Activated naive CD8-positive, alpha-beta T cell treated with anti-CD3 and anti-CD28 coated beads, Interleukin-2, amount 50 U/mL, for 16 hours (primary cell): ENCODE results near the gene CDON.

Experiments
- DNase-seq: peaks from one replicate; pipeline ENCODE4 v3.0.0-alpha.2; 2020; ENCODE audit warnings: low read depth, low spot score

Gene CDON

GRCh38 chr11:125956391-125957134 lies 106.1 kb downstream of the CDON start:
- DNase-seq, result no peak

- no peak for DNase-seq
These were observed 106.8 kb downstream of the CDON start for GRCh38 chr11:125955856-125956255.

GRCh38 chr11:125954945-125955640 lies 107.6 kb downstream of the CDON start:
- DNase-seq, result no peak

GRCh38 chr11:125954123-125954944 lies 108.3 kb downstream of the CDON start:
- DNase-seq, result no peak

- DNase-seq, result no peak
These were observed 109.2 kb downstream of the CDON start for GRCh38 chr11:125953401-125953935.

- DNase-seq, result no peak
These were observed 109.7 kb downstream of the CDON start for GRCh38 chr11:125952973-125953372.

- DNase-seq, result no peak
These were observed 110.1 kb downstream of the CDON start for GRCh38 chr11:125952559-125952958.

GRCh38 chr11:125951731-125952130 lies 110.9 kb downstream of the CDON start:
- no peak for DNase-seq

- no peak for DNase-seq
These were observed 111.7 kb downstream of the CDON start for GRCh38 chr11:125950696-125951651.

- no peak for DNase-seq
These were observed 112.5 kb downstream of the CDON start for GRCh38 chr11:125950178-125950490.

- DNase-seq, result no peak
These were observed 113.1 kb downstream of the CDON start for GRCh38 chr11:125949271-125950177.

GRCh38 chr11:125948278-125949051 lies 114.2 kb downstream of the CDON start:
- DNase-seq, result no peak

- no peak for DNase-seq
These were observed 115.0 kb downstream of the CDON start for GRCh38 chr11:125947419-125948277.

GRCh38 chr11:125946712-125947418 lies 115.8 kb downstream of the CDON start:
- DNase-seq, result no peak

- DNase-seq, result no peak
These were observed 116.7 kb downstream of the CDON start, which contains the start of gene VSIG10L2 for GRCh38 chr11:125945797-125946520. Gene VSIG10L2, plus strand, starts transcription at chr11:125946044. Its CDS starts 12 bp downstream, at chr11:125946056.

GRCh38 chr11:125945011-125945796 lies 117.5 kb downstream of the CDON start:
- no peak for DNase-seq
